GM18517 (cell line): ENCODE data around the gene AGPAT1.
"Not testable (repeated sequence)": the region's sequence is repeated elsewhere in the genome, so short reads cannot be mapped to it uniquely, and the experiment has no call there.

Experiments
- ATAC-seq: cut with Tn5 transposase; IDR thresholded peaks from one replicate; pipeline ENCODE4 v1.9.1; 2021; ENCODE audit warnings: mild to moderate bottlenecking, moderate library complexity; ENCODE audit not compliant: unreplicated experiment

Gene AGPAT1

DNA sequence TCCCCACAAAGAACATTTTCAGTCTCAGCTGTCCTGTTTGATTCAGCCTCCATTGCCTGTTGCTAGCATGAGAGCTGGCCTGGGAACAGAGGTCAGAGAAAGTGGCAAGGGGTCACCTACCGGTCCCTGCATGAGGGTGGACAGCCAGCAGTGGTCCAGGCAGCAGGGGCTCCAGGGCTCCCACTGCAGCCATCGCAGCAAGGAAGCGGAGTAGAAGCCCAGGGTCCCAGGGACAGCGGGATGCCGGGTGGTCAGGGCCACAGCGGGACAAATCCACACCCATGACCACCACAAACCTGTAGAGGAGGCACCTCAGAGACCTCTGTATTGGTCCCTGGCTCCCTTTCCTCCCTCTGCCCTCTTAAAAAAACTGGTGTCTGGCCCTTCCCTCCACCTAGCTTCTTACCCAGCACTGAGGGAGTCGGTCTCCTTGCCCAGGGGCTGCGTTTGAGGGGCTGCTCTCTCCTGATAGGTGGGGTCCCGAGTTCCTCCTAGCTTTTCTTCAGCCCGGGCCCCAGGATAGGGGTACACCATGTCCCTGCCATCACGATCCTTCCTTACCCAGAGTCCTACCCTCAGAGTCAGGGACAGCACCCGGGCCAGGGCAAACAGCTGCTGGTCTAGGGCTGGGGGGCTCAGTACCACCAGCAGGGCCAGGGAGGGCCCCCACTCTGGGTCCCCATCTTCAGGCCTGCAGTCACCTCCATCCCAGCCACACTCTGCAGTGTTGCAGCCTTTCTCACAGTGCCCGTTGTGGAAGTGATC is 25.0 kb upstream of the AGPAT1 start:
- no peak for ATAC-seq

- no peak for ATAC-seq
Observed at GRCh38 chr6:32198866-32199265, 23.0 kb upstream of the AGPAT1 start.

GRCh38 chr6:32198345-32198696 is 22.4 kb upstream of the AGPAT1 start:
- ATAC-seq = no peak

- no peak for ATAC-seq
Observed at GRCh38 chr6:32196682-32197616, 21.1 kb upstream of the AGPAT1 start.

- ATAC-seq = peak; percentile 63
Observed at GRCh38 chr6:32195902-32196681, 20.2 kb upstream of the AGPAT1 start.

DNA sequence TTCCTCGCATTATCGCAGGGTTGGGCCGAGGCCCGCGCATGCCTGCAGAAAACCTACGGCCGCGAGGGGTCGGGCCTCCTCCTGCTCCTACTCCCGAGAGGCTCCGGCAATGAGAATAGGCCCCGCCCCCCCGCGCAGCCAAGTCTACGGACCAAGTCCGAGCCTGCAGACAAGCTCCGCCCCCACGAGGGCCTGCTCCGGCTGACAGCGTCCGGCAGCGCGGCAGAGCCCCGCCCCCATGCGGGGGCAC is 19.7 kb upstream of the AGPAT1 start:
- ATAC-seq = peak; percentile 75

GRCh38 chr6:32194825-32195651 is 19.2 kb upstream of the AGPAT1 start:
- no peak for ATAC-seq

DNA sequence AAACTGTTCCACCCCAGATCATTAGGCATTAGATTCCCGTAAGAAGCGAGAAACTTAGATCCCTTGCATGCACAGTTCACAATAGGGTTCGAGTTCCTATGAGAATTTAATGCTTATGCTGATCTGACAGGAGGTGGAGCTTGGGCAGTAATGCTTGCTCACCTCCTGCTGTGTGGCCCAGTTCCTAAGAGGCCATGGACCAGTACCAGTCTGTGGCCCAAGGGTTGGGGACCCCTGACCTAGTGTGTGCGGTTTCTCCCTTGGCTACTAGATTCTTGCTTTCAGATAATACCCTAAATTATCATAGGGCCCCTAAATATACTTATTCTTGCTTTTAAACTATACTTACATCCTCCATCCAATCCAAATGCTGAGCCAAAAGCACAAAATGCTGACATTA is 18.5 kb upstream of the AGPAT1 start:
- ATAC-seq = no peak

DNA sequence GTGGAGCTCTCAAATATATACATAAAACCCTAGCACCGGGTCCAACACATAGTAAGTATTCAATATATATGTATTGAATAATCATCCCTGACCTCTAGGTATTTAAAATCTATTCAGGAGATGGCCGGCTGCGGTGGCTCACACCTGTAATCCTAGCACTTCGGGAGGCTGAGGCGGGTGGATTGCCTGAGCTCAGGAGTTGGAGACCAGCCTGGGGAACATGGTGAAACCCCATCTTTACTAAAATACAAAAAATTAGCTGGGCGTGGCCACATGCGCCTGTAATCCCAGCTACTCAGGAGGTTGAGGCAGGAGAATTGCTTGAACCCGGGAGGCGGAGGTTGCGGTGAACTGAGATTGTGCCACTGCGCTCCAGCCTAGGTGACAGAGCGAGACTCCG is 17.2 kb upstream of the AGPAT1 start:
- ATAC-seq = not testable (repeated sequence)

DNA sequence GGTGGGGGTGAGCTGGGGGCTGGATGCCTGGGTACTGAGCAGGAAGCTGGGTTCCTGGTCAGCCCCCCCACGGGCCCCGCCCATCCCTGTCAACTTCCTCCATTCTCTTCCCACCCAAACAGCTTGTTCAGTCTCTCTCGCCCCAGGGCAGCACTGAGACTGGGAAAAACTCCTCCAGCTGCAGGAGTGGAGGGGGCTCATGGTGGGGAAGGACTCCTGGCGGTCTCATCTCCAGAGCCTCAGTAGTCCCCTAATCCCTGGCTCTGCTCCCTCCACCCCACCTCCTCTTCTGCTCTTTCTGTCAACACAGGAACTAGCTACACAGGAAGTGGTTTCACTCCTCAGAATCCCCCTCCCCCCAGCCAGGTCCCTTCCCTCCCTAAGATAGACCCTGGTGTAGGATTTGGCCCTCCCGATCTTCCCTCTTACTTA is 16.7 kb upstream of the AGPAT1 start, which contains the start of gene GPSM3:
GPSM3 (minus strand) TSS at position 36 of the 432 bp plus-strand sequence. CDS start 130 bp downstream, outside the sequence.
- no peak for ATAC-seq

DNA sequence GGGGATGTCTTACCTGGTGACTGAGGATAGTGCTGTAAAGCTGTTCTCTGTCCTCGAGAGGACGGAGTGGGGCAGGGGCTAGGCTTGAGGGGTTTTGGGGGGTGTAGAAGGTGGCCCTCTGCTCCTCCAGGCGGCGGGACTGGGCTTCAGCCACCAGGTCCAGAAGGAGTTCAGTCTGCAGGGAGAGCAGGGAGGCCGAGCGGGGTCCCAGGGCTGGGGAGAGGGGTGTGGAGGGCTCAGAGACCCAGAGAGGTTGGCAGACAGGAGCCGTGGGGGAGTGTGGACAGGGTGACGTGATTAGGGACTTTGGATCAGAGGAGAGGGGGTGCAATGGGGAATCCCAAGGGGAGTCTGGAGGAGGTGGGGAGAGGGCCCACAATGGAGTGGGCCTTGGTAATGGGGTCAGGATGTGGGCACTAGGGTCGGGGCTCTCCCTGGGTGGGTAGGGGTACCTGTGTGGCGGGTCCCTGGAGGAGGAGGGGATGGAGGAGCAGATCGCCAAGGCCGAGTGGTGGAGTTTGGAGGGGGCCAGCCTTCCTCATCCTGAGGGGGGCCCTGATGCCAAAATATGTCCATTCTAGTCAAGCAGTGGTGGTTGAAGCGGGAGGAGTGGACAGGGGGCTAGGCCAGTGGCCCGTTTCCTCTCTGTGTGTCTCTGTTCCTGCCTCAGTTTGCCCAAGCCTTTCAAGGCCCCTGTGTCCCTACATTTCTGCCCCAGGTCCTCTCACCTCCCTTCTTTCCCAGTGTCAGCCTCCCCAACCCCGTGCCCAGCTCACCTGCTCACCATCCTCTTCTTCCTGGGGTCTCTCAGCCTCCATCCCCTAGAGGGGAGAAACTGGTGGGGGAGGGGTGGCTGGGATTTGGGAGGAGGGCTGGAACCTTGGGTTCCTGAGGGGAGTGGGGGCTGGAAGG is 16.1 kb upstream of the AGPAT1 start:
- no peak for ATAC-seq

DNA sequence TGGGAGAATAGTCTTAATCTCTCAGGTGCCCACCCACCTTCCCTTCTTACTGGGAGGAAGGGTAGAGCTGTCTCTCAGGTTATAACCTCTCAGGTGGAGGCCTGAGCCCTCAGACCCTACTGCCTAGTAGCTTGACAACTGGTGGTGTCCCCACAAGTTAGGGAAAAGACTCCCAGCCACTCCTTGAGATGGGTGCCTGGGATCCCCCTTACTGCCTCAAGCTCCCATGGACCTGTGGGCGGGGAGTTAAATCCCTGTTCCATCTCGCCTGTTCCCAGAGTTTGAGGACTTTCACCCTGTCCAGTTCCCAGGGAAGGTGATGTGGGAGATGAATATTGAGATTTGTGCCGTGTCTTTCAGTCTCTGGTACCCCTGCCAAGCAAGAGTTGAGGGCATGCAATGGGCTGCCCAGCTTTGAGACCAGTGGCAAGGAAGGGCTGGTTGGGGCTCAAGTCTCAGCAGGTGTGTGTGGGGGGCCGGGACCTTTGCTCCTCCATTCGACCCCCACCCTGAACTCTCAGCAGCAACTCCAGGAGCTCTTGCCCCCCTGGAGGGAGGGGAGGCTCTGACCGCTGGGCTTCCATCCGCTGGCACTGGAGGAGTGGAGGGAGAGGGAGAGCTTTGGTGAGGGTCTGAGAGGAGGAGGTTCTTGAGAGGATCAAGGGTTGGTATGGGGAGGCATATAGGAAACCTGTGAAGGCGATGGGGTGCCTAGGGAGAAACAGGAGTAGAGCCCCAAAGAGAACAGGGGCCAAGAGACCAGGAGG is 15.2 kb upstream of the AGPAT1 start:
- no peak for ATAC-seq

- ATAC-seq = peak; percentile 47
Observed at GRCh38 chr6:32190054-32190851, 14.4 kb upstream of the AGPAT1 start, which contains the start of gene PBX2. PBX2 (minus strand) TSS chr6:32190202; CDS start chr6:32189915, 287 bp downstream.

GRCh38 chr6:32189742-32190053 is 13.8 kb upstream of the AGPAT1 start:
- ATAC-seq = no peak

- no peak for ATAC-seq
Observed at GRCh38 chr6:32189069-32189741, 13.3 kb upstream of the AGPAT1 start.

DNA sequence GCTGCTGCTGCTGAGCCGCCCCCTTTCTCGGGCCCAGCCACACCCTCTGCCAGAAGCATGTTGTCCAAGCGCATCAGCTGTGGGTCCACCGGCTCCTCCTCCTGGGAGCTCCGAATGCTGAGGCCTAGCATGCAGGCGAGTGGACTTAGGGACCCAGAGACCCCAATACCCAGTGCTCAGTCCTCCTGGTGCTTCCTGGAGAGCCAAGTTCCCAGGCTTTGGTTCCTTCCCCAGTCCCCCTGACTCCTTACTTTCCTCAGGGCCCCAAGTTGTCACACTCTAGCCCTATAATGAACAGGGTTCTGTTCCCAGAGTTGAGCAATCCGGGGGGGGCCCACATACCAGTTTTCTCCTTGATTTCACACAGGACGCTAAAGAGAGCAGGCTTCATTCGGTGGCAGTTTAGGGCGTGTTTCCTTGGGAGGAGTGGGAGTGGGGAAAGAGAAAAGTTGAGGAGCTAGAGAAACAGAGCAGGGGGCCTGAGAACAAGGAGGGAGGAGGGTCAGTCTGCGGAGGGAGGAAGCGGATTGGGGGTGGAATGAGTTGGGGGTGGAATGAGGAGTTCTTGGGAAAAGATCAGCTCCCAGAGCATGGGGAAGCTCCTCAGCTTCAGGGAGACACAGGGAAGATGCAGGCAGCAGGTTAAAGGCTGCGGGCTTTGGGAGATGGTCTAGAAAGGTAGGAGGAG is 12.6 kb upstream of the AGPAT1 start:
- ATAC-seq = no peak
